Trophoblast cell (in vitro differentiated cells and primary cell): ENCODE measurements around the gene TCERG1.

Experiments used
- DNase-seq, 2 donors: peaks; one replicate each; pipeline ENCODE4 v3.0.0-alpha.2; 2016
- H2AFZ ChIP-seq: 2 replicates; pipeline ENCODE4 v1.6.1; 2013; ENCODE audit warnings: low read length, moderate library complexity, mild to moderate bottlenecking; ENCODE audit not compliant: insufficient read depth, poor library complexity
- H2AK5ac ChIP-seq: 2 replicates; pipeline ENCODE4 v1.6.1; 2013; ENCODE audit warnings: mild to moderate bottlenecking, low read length
- H2BK120ac ChIP-seq: 2 replicates; pipeline ENCODE4 v1.6.1; 2013; ENCODE audit warnings: low read length, mild to moderate bottlenecking, moderate library complexity; ENCODE audit not compliant: insufficient read depth, poor library complexity
- H2BK12ac ChIP-seq: 2 replicates; pipeline ENCODE4 v1.6.1; 2013; ENCODE audit warnings: mild to moderate bottlenecking, low read length, moderate library complexity
- H2BK5ac ChIP-seq: 2 replicates; pipeline ENCODE4 v1.6.1; 2013; ENCODE audit warnings: low read length, low read depth, moderate library complexity, mild to moderate bottlenecking; ENCODE audit not compliant: poor library complexity
- H3K14ac ChIP-seq: 2 replicates; pipeline ENCODE4 v1.6.1; 2013; ENCODE audit warnings: mild to moderate bottlenecking, low read length
- H3K18ac ChIP-seq: 2 replicates; pipeline ENCODE4 v1.6.1; 2013; ENCODE audit warnings: mild to moderate bottlenecking, low read length
- H3K23ac ChIP-seq: 2 replicates; pipeline ENCODE4 v1.6.1; 2013; ENCODE audit warnings: low read length
- H3K27ac ChIP-seq: 2 replicates; pipeline ENCODE4 v1.5.1; 2013; ENCODE audit warnings: low read depth, mild to moderate bottlenecking, inconsistent platforms, low read length, moderate library complexity
- H3K27me3 ChIP-seq: 2 replicates; pipeline ENCODE4 v1.6.1; 2013; ENCODE audit warnings: inconsistent platforms, mild to moderate bottlenecking, low read length, moderate library complexity; ENCODE audit not compliant: insufficient read depth
- H3K36me3 ChIP-seq, 2 experiments: 1 replicate in 1 of 2; 2 replicates in 1 of 2; pipeline ENCODE4 v1.6.1; 2013; ENCODE audit warnings: low read length in 2 of 2, mild to moderate bottlenecking in 2 of 2, moderate library complexity in 1 of 2; ENCODE audit not compliant: insufficient read depth in 2 of 2, control insufficient read depth in 1 of 2
- H3K4ac ChIP-seq: 2 replicates; pipeline ENCODE4 v1.6.1; 2013; ENCODE audit warnings: low read depth, mild to moderate bottlenecking, low read length, moderate library complexity
- H3K4me1 ChIP-seq, 2 experiments: 1 replicate in 1 of 2; 2 replicates in 1 of 2; pipeline ENCODE4 v1.6.1; 2013; ENCODE audit warnings: low read length in 2 of 2, mild to moderate bottlenecking in 2 of 2, moderate library complexity in 1 of 2; ENCODE audit not compliant: insufficient read depth in 2 of 2, control insufficient read depth in 1 of 2
- H3K4me2 ChIP-seq: 2 replicates; pipeline ENCODE4 v1.6.1; 2013; ENCODE audit warnings: inconsistent platforms, mild to moderate bottlenecking, low read length, moderate library complexity
- H3K4me3 ChIP-seq: 2 replicates; pipeline ENCODE4 v1.5.1; 2013; ENCODE audit warnings: mild to moderate bottlenecking, low read depth, low read length, inconsistent platforms
- H3K79me1 ChIP-seq: one replicate; pipeline ENCODE4 v1.6.1; 2013; ENCODE audit warnings: low read length
- H3K79me2 ChIP-seq: 2 replicates; pipeline ENCODE4 v1.6.1; 2013; ENCODE audit warnings: low read length, mild to moderate bottlenecking; ENCODE audit not compliant: control insufficient read depth, insufficient read depth, poor library complexity
- H3K9ac ChIP-seq: 2 replicates; pipeline ENCODE4 v1.6.1; 2013; ENCODE audit warnings: mild to moderate bottlenecking, low read length
- H3K9me3 ChIP-seq: 2 replicates; pipeline ENCODE4 v1.6.1; 2013; ENCODE audit warnings: low read depth, mild to moderate bottlenecking, control low read depth, inconsistent platforms, low read length; ENCODE audit not compliant: insufficient read depth
- H4K12ac ChIP-seq: 2 replicates; pipeline ENCODE4 v1.6.1; 2013; ENCODE audit warnings: low read depth, mild to moderate bottlenecking, low read length, moderate library complexity
- H4K8ac ChIP-seq: 2 replicates; pipeline ENCODE4 v1.6.1; 2013; ENCODE audit warnings: low read depth, mild to moderate bottlenecking, low read length, moderate library complexity
- H4K91ac ChIP-seq: one replicate; pipeline ENCODE4 v1.6.1; 2013; ENCODE audit warnings: low read depth, mild to moderate bottlenecking, low read length, moderate library complexity
- WGBS: extraction: QIAGEN DNeasy Blood & Tissue Kit; methylation state at CpG from one replicate; pipeline ENCODE4 v1.1.7; 2013; ENCODE audit warnings: missing lambda C conversion rate; ENCODE audit not compliant: insufficient read length, insufficient coverage; ENCODE audit errors: extremely low coverage; 5-methylcytosine and 5-hydroxymethylcytosine counted together

Gene TCERG1

DNA sequence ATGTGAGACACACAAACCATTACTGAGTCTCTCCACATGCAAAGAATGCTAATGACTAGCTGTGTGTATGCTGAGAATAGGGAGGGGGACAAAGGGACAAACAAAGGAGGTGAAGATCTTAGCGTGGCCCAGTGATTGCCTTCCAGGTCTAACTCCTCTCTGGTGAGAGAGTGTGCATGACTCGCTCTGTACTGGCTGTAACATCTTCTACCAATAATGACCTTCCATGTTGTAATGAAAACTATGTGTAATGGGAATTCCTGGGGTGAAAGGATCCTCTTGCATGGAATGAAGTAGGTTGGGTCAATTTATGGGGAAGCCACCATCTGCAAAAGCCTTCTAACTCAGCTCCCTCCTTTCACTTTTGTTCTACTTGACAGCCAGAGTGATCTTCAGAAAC is 93.3 kb downstream of the TCERG1 start:
- Histone ChIP-seq H3K4me3 (no peak overlapping the region), H3K14ac (no peak overlapping the region), H3K27me3 (no peaks in the 10 kb centered on the region), H3K18ac (no peak overlapping the region), H3K4me1 (no peaks in the 10 kb centered on the region), H3K9me3 (peaks cover 2% of the 10 kb centered on the region), H3K27ac (no peak overlapping the region), H3K79me2 (no peaks in the 10 kb centered on the region), H3K4me2 (no peak overlapping the region), H4K8ac (no peak overlapping the region), H3K9ac (no peak overlapping the region), H3K79me1 (no peaks in the 10 kb centered on the region), H2BK120ac (no peak overlapping the region), H3K23ac (no peak overlapping the region), H2BK5ac (no peak overlapping the region), H3K36me3 (no peaks in the 10 kb centered on the region), H3K4ac (no peak overlapping the region), H2AFZ (no peak overlapping the region), H4K12ac (no peak overlapping the region), H4K91ac (no peak overlapping the region), H2BK12ac (no peak overlapping the region), H2AK5ac (no peak overlapping the region)
- no CpG with 5 or more reads among the region's 2 CpGs for WGBS
- no peak for DNase-seq

DNA sequence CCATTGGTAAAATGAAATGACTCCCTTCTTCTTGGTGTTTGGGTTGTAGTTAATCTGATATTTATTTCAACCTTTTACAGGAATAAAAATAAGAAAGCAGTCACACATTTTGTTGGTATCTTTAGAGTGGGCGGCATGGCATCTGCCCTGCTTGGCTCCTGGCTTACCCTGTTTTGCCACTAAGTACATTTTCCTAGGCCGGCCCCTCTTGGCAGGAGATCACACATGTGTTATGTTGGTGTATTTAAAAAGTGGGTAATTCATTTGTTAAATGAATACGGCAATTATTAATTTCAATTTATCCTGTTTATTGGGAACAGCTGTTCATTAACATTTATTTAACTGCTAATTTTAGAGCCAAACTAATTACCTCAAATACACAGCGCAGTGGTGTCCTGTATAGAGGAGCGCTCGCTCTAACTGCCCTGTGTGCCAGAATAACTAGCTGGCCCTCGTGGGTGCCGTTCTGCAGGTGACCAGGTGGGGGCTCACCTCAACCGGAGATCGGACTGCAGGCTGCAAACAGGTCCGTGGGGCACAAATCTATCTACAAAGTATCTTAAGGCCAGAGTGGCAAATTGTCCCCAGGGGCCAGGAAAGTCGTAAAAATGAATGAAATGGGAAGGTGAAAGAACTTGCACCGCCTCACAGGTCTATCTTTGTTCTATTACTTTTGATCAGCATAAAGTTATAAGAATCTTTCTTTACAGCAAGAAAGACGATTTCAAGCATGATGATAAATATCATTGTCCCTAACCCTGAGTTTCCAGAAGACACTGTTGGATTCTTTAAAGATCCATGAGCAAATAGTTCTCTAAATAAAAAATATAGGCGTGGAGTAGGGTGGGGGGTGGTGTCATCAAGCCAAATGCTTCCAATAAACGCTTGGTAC is 95.1 kb downstream of the TCERG1 start:
- Histone ChIP-seq H3K79me2 (no peaks in the 10 kb centered on the region), H4K91ac (no peak overlapping the region), H3K36me3 (no peaks in the 10 kb centered on the region), H3K4me2 (no peak overlapping the region), H2BK5ac (no peak overlapping the region), H3K4me1 (no peaks in the 10 kb centered on the region), H3K79me1 (no peaks in the 10 kb centered on the region), H2AK5ac (no peak overlapping the region), H2BK120ac (no peak overlapping the region), H3K23ac (no peak overlapping the region), H2BK12ac (no peak overlapping the region), H3K9ac (no peak overlapping the region), H2AFZ (no peak overlapping the region), H3K4ac (no peak overlapping the region), H4K12ac (no peak overlapping the region), H4K8ac (no peak overlapping the region), H3K18ac (no peak overlapping the region), H3K27ac (no peak overlapping the region), H3K4me3 (no peak overlapping the region), H3K9me3 (peaks cover 2% of the 10 kb centered on the region), H3K14ac (no peak overlapping the region), H3K27me3 (no peaks in the 10 kb centered on the region)
- DNase-seq = peak; percentile 54 to 81
- WGBS = no CpG with 5 or more reads among the region's 16 CpGs

DNA sequence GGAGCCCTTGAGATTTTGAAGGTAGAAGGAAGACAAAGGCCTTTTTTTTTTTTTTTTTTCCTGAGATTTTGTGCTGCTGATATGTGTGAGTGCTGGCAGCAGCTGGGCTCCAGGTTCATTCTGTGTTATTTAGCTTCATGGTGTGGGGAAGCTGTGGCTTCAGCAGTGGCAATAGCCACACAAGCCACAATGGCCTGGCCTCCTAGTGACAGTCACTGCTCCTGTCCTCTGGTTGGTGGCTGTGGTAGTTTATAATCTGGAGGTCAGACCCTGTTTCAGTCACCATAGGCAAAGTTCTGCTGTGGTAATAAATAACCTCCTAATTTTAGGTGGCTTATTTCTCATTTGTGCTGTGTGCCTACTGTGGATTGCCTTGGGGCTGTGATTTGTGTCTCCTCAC is 97.1 kb downstream of the TCERG1 start:
- no peak overlapping the region for H2BK5ac ChIP-seq
- no peak overlapping the region for H2AK5ac ChIP-seq
- no peak overlapping the region for H4K91ac ChIP-seq
- H3K4me3 ChIP-seq = no peak overlapping the region
- H3K23ac ChIP-seq = no peak overlapping the region
- H3K36me3 ChIP-seq = no peaks in the 10 kb centered on the region
- H3K4ac ChIP-seq = no peak overlapping the region
- DNase-seq = no peak
- no peak overlapping the region for H3K9ac ChIP-seq
- no peaks in the 10 kb centered on the region for H3K4me1 ChIP-seq
- no peak overlapping the region for H4K12ac ChIP-seq
- peaks cover 2% of the 10 kb centered on the region for H3K9me3 ChIP-seq
- H3K79me1 ChIP-seq = no peaks in the 10 kb centered on the region
- no peak overlapping the region for H4K8ac ChIP-seq
- no peaks in the 10 kb centered on the region for H3K27me3 ChIP-seq
- H2AFZ ChIP-seq = no peak overlapping the region
- H3K79me2 ChIP-seq = no peaks in the 10 kb centered on the region
- H2BK120ac ChIP-seq = no peak overlapping the region
- no peak overlapping the region for H3K14ac ChIP-seq
- H3K27ac ChIP-seq = no peak overlapping the region
- H3K18ac ChIP-seq = no peak overlapping the region
- no peak overlapping the region for H3K4me2 ChIP-seq
- no peak overlapping the region for H2BK12ac ChIP-seq

DNA sequence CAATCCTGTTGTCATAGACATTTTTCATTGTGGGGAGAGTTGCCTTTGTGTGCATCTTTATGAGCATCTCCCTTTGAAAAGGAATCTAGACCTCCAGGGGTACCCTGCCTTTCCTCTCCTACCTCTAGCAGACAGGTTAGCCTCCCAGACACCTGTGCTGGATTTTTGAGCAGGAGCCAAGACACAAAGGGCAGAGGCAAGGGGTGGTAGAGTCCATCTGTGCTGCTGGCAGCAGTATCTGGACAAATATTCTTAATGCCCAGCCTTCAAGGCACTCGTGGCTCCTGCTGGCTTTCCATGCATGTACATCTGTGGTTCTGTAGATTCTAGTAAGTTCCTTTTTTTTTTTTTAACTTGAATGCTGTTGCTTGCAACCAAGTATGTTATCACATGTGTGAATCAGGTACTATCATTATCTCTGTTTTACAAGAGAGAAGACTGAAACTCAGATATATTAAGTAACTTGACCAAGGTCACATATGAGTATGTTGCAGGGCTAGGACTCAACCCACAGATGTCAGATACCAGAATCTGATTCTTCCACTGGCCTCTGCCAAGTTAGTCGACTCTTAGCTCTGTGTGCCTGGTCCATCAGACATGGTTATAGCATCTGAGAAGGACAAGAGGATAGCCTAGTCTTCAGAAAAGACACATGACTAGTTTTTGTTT is 101.8 kb downstream of the TCERG1 start:
- Histone ChIP-seq H3K27ac (no peak overlapping the region), H3K23ac (no peak overlapping the region), H2BK120ac (no peak overlapping the region), H3K79me1 (no peaks in the 10 kb centered on the region), H2AK5ac (no peak overlapping the region), H4K12ac (no peak overlapping the region), H4K8ac (no peak overlapping the region), H3K36me3 (no peaks in the 10 kb centered on the region), H4K91ac (no peak overlapping the region), H3K18ac (no peak overlapping the region), H3K4me3 (no peak overlapping the region), H3K9me3 (peaks cover 2% of the 10 kb centered on the region), H3K14ac (no peak overlapping the region), H3K9ac (no peak overlapping the region), H3K4me2 (no peak overlapping the region), H3K4me1 (no peaks in the 10 kb centered on the region), H2BK12ac (no peak overlapping the region), H3K27me3 (no peaks in the 10 kb centered on the region), H3K4ac (no peak overlapping the region), H2BK5ac (no peak overlapping the region), H2AFZ (no peak overlapping the region), H3K79me2 (no peaks in the 10 kb centered on the region)
- no peak for DNase-seq
- whole genome bisulfite sequencing = no CpG with 5 or more reads among the region's 2 CpGs
